ENCODE data around the gene DLL4.

GRCh38 chr15:40960151-40960885 lies 31.2 kb downstream of the DLL4 start:
- TF ChIP-seq POLR2AphosphoS5 (IDR thresholded peaks at IDR 0.05): no peak
- TF ChIP-seq, protein P1, sequence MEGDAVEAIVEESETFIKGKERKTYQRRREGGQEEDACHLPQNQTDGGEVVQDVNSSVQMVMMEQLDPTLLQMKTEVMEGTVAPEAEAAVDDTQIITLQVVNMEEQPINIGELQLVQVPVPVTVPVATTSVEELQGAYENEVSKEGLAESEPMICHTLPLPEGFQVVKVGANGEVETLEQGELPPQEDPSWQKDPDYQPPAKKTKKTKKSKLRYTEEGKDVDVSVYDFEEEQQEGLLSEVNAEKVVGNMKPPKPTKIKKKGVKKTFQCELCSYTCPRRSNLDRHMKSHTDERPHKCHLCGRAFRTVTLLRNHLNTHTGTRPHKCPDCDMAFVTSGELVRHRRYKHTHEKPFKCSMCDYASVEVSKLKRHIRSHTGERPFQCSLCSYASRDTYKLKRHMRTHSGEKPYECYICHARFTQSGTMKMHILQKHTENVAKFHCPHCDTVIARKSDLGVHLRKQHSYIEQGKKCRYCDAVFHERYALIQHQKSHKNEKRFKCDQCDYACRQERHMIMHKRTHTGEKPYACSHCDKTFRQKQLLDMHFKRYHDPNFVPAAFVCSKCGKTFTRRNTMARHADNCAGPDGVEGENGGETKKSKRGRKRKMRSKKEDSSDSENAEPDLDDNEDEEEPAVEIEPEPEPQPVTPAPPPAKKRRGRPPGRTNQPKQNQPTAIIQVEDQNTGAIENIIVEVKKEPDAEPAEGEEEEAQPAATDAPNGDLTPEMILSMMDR (IDR thresholded peaks at IDR 0.05 in 8 of 11, conservative IDR thresholded peaks at IDR 0.05 in 3 of 11): no peak
- no peak for TF ChIP-seq POLR2A (IDR thresholded peaks at IDR 0.05)

Measured in spleen (tissue), 7 donors.